ENCODE data around the gene APLP1. TPM values are rescaled to one million over a fixed set of nuclear protein-coding genes. Genes with fewer than 3 reads are reported as not detected.

Gene APLP1
- total and polyA plus RNA-seq, 2 donors (not counting 3 experiments of a cell fraction or from before 2014, with no cell fraction given), result 6.2 to 13.0 TPM

DNA sequence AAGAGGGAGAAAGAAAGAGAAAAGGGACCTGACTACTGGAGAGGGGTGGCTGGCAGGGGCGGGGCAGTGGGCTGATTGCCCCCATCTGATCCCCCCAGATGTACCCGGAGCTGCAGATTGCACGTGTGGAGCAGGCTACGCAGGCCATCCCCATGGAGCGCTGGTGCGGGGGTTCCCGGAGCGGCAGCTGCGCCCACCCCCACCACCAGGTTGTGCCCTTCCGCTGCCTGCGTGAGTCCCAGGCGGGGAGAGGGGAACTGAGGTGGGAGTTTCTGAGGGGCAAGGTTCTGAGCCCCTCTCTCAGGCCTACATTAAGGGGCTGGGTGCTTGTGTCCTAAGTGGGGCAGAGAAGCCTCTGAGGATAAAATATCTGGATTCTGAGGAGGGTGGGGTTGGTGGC, 2.4 kb downstream of the APLP1 start:
- Histone ChIP-seq H3K4me2 (ENCODE audit: insufficient read depth, low read length) (no peak overlapping the region), H3K36me3 (ENCODE audit: control insufficient read depth in 2 of 2, extremely low read depth in 1 of 2, insufficient read depth in 2 of 2, low read length in 2 of 2) (no peaks in the 10 kb centered on the region), H4K20me1 (replicated peaks; ENCODE audit: control insufficient read depth, extremely low read depth, insufficient read depth, low read length) (no peaks in the 10 kb centered on the region), H3K4me3 (replicated peaks in 1 of 3; ENCODE audit: insufficient read depth in 1 of 3, low read depth in 1 of 3, low read length in 3 of 3) (no peak overlapping the region), H3K9me3 (replicated peaks; ENCODE audit: control insufficient read depth, insufficient read depth, low read length) (no peaks in the 10 kb centered on the region), H3K9ac (replicated peaks; ENCODE audit: extremely low read depth, insufficient read depth, low read length) (no peak overlapping the region), H2AFZ (ENCODE audit: low read depth, low read length) (no peak overlapping the region), H3K27ac (ENCODE audit: insufficient read depth, low read depth, low read length) (no peak overlapping the region), H3K79me2 (ENCODE audit: control insufficient read depth, insufficient read depth, low read length) (no peaks in the 10 kb centered on the region), H3K27me3 (ENCODE audit: control insufficient read depth in 2 of 2, insufficient read depth in 2 of 2, low read length in 2 of 2) (peaks cover 0 to 7% of the 10 kb centered on the region in 2 experiments), H3K4me1 (ENCODE audit: control insufficient read depth, extremely low read depth, insufficient read depth, low read length) (peaks cover 4% of the 10 kb centered on the region), H3K9me1 (replicated peaks; ENCODE audit: control insufficient read depth, extremely low read depth, insufficient read depth, low read length) (no peaks in the 10 kb centered on the region)
- CTCF ChIA-PET, result no interaction called here
- FAIRE-seq, result no peak
- BruUV-seq (replicated peaks), result no TSS peak
- no peak for DNase-seq (ENCODE audit: low read depth, low spot score)
- POLR2A ChIA-PET, result no interaction called here
- TF ChIP-seq, protein P1, sequence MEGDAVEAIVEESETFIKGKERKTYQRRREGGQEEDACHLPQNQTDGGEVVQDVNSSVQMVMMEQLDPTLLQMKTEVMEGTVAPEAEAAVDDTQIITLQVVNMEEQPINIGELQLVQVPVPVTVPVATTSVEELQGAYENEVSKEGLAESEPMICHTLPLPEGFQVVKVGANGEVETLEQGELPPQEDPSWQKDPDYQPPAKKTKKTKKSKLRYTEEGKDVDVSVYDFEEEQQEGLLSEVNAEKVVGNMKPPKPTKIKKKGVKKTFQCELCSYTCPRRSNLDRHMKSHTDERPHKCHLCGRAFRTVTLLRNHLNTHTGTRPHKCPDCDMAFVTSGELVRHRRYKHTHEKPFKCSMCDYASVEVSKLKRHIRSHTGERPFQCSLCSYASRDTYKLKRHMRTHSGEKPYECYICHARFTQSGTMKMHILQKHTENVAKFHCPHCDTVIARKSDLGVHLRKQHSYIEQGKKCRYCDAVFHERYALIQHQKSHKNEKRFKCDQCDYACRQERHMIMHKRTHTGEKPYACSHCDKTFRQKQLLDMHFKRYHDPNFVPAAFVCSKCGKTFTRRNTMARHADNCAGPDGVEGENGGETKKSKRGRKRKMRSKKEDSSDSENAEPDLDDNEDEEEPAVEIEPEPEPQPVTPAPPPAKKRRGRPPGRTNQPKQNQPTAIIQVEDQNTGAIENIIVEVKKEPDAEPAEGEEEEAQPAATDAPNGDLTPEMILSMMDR (IDR thresholded peaks at IDR 0.05; ENCODE audit: extremely low read depth in 1 of 2, insufficient read depth in 1 of 2, low read depth in 1 of 2, low read length in 2 of 2), result no peak
- TF ChIP-seq GATA2 (IDR thresholded peaks at IDR 0.05; ENCODE audit: insufficient read depth, insufficient read length, low read depth, low read length) (no peak), EZH2 (IDR thresholded peaks at IDR 0.05; ENCODE audit: borderline replicate concordance, low read depth, low read length, severe bottlenecking) (no peak), FOS (IDR thresholded peaks at IDR 0.05; ENCODE audit: borderline replicate concordance, insufficient read depth, low read length) (no peak)
- dilution Hi-C loops (cut with MboI; ENCODE audit: extremely low pct_ligation_motif_present, low sequenced_read_pairs) (no loop called here), intact Hi-C loops (cut with micrococcal nuclease) (no loop called here)

DNA sequence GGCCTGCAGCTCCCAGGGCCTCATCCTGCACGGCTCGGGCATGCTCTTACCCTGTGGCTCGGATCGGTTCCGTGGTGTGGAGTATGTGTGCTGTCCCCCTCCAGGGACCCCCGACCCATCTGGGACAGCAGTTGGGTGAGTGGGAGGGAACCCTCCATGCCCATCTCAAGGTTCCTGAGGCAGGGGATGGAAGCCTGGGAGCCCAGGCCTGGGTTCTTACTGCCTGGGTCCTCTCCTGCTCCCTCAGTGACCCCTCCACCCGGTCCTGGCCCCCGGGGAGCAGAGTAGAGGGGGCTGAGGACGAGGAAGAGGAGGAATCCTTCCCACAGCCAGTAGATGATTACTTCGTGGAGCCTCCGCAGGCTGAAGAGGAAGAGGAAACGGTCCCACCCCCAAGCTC, 3.2 kb downstream of the APLP1 start:
- BruUV-seq (replicated peaks), result no TSS peak
- no peak for TF ChIP-seq MYC (IDR thresholded peaks at IDR 0.05; ENCODE audit: low read depth, low read length)
- TF ChIP-seq, protein P1 (IDR thresholded peaks at IDR 0.05; ENCODE audit: extremely low read depth in 1 of 2, insufficient read depth in 1 of 2, low read depth in 1 of 2, low read length in 2 of 2), result no peak
- no peak for TF ChIP-seq MAX (IDR thresholded peaks at IDR 0.05; ENCODE audit: insufficient read depth, insufficient read length)
- TF ChIP-seq EZH2 (IDR thresholded peaks at IDR 0.05; ENCODE audit: borderline replicate concordance, low read depth, low read length, severe bottlenecking), result no peak
- TF ChIP-seq JUN (IDR thresholded peaks at IDR 0.05; ENCODE audit: borderline replicate concordance, insufficient read depth, insufficient read length, low read depth), result no peak
- TF ChIP-seq POLR2A (IDR thresholded peaks at IDR 0.05; ENCODE audit: low read depth, low read length), result no peak
- no peak for TF ChIP-seq FOS (IDR thresholded peaks at IDR 0.05; ENCODE audit: borderline replicate concordance, insufficient read depth, low read length)
- TF ChIP-seq POLR2AphosphoS5 (IDR thresholded peaks at IDR 0.05; ENCODE audit: insufficient read depth, low read depth, low read length), result no peak
- no peak for TF ChIP-seq GATA2 (IDR thresholded peaks at IDR 0.05; ENCODE audit: insufficient read depth, insufficient read length, low read depth, low read length)
- Histone ChIP-seq H3K79me2 (ENCODE audit: control insufficient read depth, insufficient read depth, low read length) (no peaks in the 10 kb centered on the region), H3K9ac (replicated peaks; ENCODE audit: extremely low read depth, insufficient read depth, low read length) (no peak overlapping the region), H3K4me1 (ENCODE audit: control insufficient read depth, extremely low read depth, insufficient read depth, low read length) (peaks cover 4% of the 10 kb centered on the region), H3K4me2 (ENCODE audit: insufficient read depth, low read length) (no peak overlapping the region), H3K9me3 (replicated peaks; ENCODE audit: control insufficient read depth, insufficient read depth, low read length) (no peaks in the 10 kb centered on the region), H4K20me1 (replicated peaks; ENCODE audit: control insufficient read depth, extremely low read depth, insufficient read depth, low read length) (no peaks in the 10 kb centered on the region), H3K36me3 (ENCODE audit: control insufficient read depth in 2 of 2, extremely low read depth in 1 of 2, insufficient read depth in 2 of 2, low read length in 2 of 2) (no peaks in the 10 kb centered on the region), H3K9me1 (replicated peaks; ENCODE audit: control insufficient read depth, extremely low read depth, insufficient read depth, low read length) (no peaks in the 10 kb centered on the region), H3K27ac (ENCODE audit: insufficient read depth, low read depth, low read length) (no peak overlapping the region), H2AFZ (ENCODE audit: low read depth, low read length) (no peak overlapping the region), H3K4me3 (replicated peaks in 1 of 3; ENCODE audit: insufficient read depth in 1 of 3, low read depth in 1 of 3, low read length in 3 of 3) (no peak overlapping the region), H3K27me3 (ENCODE audit: control insufficient read depth in 2 of 2, insufficient read depth in 2 of 2, low read length in 2 of 2) (peaks cover 0 to 7% of the 10 kb centered on the region in 2 experiments)
- intact Hi-C loops (cut with micrococcal nuclease), result no loop called here
- DNase-seq (ENCODE audit: low read depth, low spot score) (no peak), FAIRE-seq (no peak)
- ChIA-PET POLR2A (no interaction called here), CTCF (no interaction called here)
- dilution Hi-C loops (cut with MboI; ENCODE audit: extremely low pct_ligation_motif_present, low sequenced_read_pairs), result no loop called here
